ENCODE measurements around the gene PRKCA. TPM values are rescaled to one million over a fixed set of nuclear protein-coding genes. Genes with fewer than 3 reads are reported as not detected.

Gene PRKCA
- total and polyA plus RNA-seq, 2 donors (not counting 3 experiments of a cell fraction or from before 2014, with no cell fraction given), result 7.5 to 34.2 TPM

- peaks cover 7% of the 10 kb centered on the region for H3K79me2 ChIP-seq (ENCODE audit: control insufficient read depth, insufficient read depth, low read length)
- FAIRE-seq, result no peak
- H3K27ac ChIP-seq (ENCODE audit: insufficient read depth, low read depth, low read length), result no peak overlapping the region
- no peaks in the 10 kb centered on the region for H3K36me3 ChIP-seq (ENCODE audit: control insufficient read depth in 2 of 2, extremely low read depth in 1 of 2, insufficient read depth in 2 of 2, low read length in 2 of 2)
- no peak for DNase-seq (ENCODE audit: low read depth, low spot score)
- intact Hi-C loops (cut with micrococcal nuclease) (no loop called here), dilution Hi-C loops (cut with MboI; ENCODE audit: extremely low pct_ligation_motif_present, low sequenced_read_pairs) (no loop called here)
- H3K9me1 ChIP-seq (replicated peaks; ENCODE audit: control insufficient read depth, extremely low read depth, insufficient read depth, low read length), result no peaks in the 10 kb centered on the region
- ChIA-PET CTCF (interaction anchor here (1.1 to 1.2 kb wide), 3 partner anchors 11 to 19 kb away, joined by 3 to 4 read pairs (median 3); no protein-coding TSS in a partner anchor), POLR2A (no interaction called here)
- no peak overlapping the region for H3K9ac ChIP-seq (replicated peaks; ENCODE audit: extremely low read depth, insufficient read depth, low read length)
- no peak overlapping the region for H2AFZ ChIP-seq (ENCODE audit: low read depth, low read length)
- H4K20me1 ChIP-seq (replicated peaks; ENCODE audit: control insufficient read depth, extremely low read depth, insufficient read depth, low read length), result no peaks in the 10 kb centered on the region
- no peak overlapping the region for H3K4me2 ChIP-seq (ENCODE audit: insufficient read depth, low read length)
- no peak for TF ChIP-seq FOS (IDR thresholded peaks at IDR 0.05; ENCODE audit: borderline replicate concordance, insufficient read depth, low read length)
- no peak for TF ChIP-seq CTCF (IDR thresholded peaks at IDR 0.05; ENCODE audit: extremely low read depth in 1 of 2, insufficient read depth in 1 of 2, low read depth in 1 of 2, low read length in 2 of 2)
- no peak for TF ChIP-seq POLR2A (IDR thresholded peaks at IDR 0.05; ENCODE audit: low read depth, low read length)
- TF ChIP-seq MAX (IDR thresholded peaks at IDR 0.05; ENCODE audit: insufficient read depth, insufficient read length), result no peak
- no peak for TF ChIP-seq EZH2 (IDR thresholded peaks at IDR 0.05; ENCODE audit: borderline replicate concordance, low read depth, low read length, severe bottlenecking)
- no peak for TF ChIP-seq POLR2AphosphoS5 (IDR thresholded peaks at IDR 0.05; ENCODE audit: insufficient read depth, low read depth, low read length)
- no peak for TF ChIP-seq GATA2 (IDR thresholded peaks at IDR 0.05; ENCODE audit: insufficient read depth, insufficient read length, low read depth, low read length)
- no peak for TF ChIP-seq MYC (IDR thresholded peaks at IDR 0.05; ENCODE audit: low read depth, low read length)
- TF ChIP-seq JUN (IDR thresholded peaks at IDR 0.05; ENCODE audit: borderline replicate concordance, insufficient read depth, insufficient read length, low read depth), result no peak
- no peaks in the 10 kb centered on the region for H3K4me1 ChIP-seq (ENCODE audit: control insufficient read depth, extremely low read depth, insufficient read depth, low read length)
- H3K9me3 ChIP-seq (replicated peaks; ENCODE audit: control insufficient read depth, insufficient read depth, low read length), result no peaks in the 10 kb centered on the region
- BruUV-seq (replicated peaks), result no TSS peak
- no peak overlapping the region for H3K4me3 ChIP-seq (replicated peaks in 1 of 3; ENCODE audit: insufficient read depth in 1 of 3, low read depth in 1 of 3, low read length in 3 of 3)
- no peaks in the 10 kb centered on the region for H3K27me3 ChIP-seq (ENCODE audit: control insufficient read depth in 2 of 2, insufficient read depth in 2 of 2, low read length in 2 of 2)
These were observed 112.3 kb downstream of the PRKCA start for GRCh38 chr17:66414561-66415175.

Data from endothelial cell of umbilical vein (primary cell).